GM18505 (cell line): Measurements from ENCODE around the gene NACAD.

ENCODE experiments used
- ATAC-seq: cut with Tn5 transposase; IDR thresholded peaks from one replicate; pipeline ENCODE4 v1.9.1; 2021; ENCODE audit not compliant: unreplicated experiment
- POLR2A ChIP-seq: IDR thresholded peaks from 4 replicates; pipeline ENCODE4 v1.6.1; 2011; ENCODE audit warnings: borderline replicate concordance; ENCODE audit not compliant: insufficient read depth, insufficient read length; ENCODE audit errors: extremely low read depth

The NACAD gene, protein sequence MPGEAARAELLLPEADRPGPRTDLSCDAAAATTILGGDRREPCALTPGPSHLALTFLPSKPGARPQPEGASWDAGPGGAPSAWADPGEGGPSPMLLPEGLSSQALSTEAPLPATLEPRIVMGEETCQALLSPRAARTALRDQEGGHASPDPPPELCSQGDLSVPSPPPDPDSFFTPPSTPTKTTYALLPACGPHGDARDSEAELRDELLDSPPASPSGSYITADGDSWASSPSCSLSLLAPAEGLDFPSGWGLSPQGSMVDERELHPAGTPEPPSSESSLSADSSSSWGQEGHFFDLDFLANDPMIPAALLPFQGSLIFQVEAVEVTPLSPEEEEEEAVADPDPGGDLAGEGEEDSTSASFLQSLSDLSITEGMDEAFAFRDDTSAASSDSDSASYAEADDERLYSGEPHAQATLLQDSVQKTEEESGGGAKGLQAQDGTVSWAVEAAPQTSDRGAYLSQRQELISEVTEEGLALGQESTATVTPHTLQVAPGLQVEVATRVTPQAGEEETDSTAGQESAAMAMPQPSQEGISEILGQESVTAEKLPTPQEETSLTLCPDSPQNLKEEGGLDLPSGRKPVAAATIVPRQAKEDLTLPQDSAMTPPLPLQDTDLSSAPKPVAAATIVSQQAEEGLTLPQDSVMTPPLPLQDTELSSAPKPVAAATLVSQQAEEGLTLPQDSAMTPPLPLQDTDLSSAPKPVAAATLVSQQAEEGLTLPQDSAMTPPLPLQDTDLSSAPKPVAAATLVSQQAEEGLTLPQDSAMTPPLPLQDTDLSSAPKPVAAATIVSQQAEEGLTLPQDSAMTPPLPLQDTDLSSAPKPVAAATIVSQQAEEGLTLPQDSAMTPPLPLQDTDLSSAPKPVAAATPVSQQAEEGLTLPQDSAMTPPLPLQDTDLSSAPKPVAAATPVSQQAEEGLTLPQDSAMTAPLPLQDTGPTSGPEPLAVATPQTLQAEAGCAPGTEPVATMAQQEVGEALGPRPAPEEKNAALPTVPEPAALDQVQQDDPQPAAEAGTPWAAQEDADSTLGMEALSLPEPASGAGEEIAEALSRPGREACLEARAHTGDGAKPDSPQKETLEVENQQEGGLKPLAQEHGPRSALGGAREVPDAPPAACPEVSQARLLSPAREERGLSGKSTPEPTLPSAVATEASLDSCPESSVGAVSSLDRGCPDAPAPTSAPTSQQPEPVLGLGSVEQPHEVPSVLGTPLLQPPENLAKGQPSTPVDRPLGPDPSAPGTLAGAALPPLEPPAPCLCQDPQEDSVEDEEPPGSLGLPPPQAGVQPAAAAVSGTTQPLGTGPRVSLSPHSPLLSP (N-terminal part only)

DNA sequence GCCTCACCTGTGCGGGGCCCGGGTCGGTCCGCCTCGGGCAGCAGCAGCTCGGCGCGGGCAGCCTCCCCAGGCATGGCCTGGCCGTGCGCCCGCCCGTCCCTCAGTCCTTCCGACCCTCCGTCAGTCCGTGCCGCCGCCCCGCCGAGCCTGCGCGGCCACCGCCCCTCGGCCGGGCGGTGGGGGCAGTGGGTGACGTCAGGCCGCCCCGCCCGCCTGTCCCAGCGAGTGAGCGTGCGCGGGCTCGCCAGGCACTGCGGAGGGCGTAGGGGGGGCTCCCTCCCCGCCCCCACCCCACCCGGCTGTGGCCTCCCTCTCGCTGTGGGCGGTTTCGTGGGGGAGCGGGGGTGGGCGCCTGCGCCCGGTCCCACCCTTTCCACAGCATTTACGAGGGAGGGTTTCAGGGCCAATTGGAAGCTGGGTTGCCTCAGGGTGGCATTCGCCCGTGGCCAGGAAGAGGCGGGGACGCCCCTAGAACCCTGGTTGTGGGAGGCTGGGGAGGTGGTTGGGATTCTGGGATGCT lies at the start of gene NACAD:
Gene NACAD (minus strand): TSS at position 149 of the 520 bp plus-strand sequence. CDS start 75 bp downstream, at position 74.
- TF ChIP-seq POLR2A, result no peak
- ATAC-seq, result no peak

DNA sequence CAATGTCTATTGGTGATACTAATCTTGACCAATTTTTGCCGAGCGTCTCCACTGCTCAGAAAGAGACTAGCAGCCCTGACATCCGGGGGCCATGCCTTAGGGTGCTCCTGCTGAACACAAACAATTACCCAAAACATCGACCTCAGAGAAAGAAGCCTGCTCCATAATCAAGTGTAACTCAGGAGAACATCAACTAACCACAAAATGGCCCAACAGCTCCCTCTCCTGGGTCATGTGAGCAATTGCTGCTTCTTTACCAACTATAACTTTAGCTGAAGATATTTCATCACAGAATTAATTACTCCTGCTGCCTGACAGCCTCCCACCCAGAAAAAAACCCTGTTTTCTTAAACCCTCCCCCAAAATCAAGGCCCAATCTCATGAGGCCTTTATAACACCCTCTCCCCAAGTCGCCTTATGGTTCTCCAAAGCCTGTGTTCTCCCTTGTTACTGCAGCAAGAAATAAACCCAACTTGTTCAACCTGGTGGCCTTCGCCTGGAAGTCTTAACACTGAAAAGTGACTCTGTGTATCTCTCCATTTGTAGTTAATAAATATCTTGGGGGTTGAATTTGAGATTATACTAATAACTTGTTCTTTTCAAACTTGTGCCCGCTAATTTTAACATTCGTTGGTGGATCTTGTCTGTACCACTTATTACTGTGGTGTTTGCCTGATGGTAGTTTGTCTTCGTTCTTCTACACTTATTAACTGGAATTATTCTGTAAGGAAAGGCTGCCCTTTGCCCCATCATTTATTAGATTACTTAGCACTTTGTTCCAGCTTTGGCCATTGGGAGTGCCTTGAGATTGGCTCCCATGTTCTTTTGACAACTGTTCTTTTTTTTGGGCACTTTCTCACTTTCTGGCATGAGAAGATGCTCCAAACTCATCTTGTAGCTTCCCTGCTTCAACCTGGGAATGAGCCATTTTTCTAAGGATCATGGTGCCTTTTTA lies 47.6 kb upstream of the NACAD start:
- ATAC-seq, result no peak
- TF ChIP-seq POLR2A, result no peak

- no peak for ATAC-seq
- TF ChIP-seq POLR2A, result no peak
Observed at GRCh38 chr7:45133877-45134276, 45.1 kb upstream of the NACAD start.

DNA sequence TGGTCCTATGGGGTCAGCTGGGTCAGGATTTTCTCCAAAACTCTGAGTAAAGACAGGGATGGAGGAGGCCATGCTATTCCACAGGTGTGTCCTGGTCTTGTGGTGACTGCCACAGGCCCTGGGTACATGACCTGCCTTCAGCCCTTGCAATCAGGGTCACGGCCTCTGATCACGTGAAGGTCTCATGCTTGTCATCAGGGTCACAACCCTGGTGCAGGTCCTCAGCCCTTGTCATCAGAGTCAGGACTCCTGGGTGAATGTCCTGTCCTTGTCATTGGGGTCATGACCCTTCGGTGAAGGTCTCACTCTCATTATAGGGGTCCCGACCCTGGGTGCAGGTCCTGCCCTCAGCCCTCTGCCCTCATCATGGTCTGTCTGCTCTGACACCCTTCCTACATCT lies 44.6 kb upstream of the NACAD start:
- TF ChIP-seq POLR2A, result no peak
- ATAC-seq, result no peak

GRCh38 chr7:45132708-45133320 lies 44.0 kb upstream of the NACAD start:
- TF ChIP-seq POLR2A, result no peak
- ATAC-seq, result no peak

DNA sequence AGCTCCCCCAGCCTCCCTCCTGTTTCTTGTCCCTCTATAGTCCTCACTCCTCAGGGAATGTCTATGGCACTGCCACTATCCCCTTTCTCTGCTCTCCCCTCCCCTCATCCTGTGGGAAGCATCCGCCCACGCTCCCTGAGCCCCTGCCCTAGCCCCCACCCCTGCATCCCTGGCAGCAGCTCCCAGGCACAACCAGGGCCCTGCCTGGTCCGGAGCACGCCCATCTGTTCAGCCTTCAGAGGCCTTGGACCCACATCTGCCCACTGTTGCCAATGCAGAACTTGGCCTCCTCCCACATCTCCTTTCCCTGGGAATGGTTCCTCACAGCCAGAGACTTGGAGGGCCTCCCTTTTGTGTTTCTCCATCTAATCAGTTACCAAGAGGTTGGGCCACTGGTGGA lies 43.1 kb upstream of the NACAD start:
- no peak for TF ChIP-seq POLR2A
- no peak for ATAC-seq

DNA sequence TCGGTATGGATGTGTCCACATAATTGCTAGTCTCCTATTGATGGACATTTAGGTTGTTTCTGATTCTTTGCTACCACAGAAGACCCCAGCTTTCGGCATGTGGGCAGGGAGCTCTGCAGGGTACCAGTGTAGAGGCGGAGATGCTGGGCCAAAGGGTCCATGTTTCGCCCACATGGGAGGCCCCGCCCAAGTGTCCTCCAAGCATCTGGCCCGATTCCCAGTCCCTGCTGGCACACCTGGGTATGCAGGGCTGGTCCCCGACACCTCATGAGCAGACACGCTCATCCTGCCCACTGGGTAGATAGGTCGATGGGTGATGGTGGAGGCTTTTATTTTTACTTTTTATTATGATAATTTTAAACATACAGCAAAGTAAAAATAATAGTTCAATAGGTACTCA lies 42.1 kb upstream of the NACAD start:
- TF ChIP-seq POLR2A, result no peak
- no peak for ATAC-seq

DNA sequence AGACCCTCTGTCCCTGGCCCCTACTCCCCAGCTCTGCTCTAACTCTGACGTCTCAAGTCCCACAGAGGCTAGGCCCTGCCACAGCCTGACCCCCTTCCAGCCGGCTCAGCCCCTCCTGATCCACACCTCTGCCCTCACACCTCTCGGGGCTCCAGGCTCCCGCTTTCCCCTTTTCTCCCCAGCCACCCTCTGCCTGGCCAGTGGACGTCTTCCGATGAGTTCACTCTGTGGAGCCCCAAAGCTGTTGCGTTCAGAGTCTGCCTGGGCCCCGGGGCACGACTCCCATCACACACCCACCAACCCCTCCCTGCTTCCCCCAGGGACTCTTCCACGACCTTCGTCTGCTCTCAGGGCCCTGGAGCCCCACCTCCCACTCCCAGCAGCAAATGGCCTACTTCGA lies 41.1 kb upstream of the NACAD start:
- ATAC-seq, result no peak
- TF ChIP-seq POLR2A, result no peak

GRCh38 chr7:45129181-45129800 lies 40.5 kb upstream of the NACAD start:
- ATAC-seq, result no peak
- TF ChIP-seq POLR2A, result no peak

DNA sequence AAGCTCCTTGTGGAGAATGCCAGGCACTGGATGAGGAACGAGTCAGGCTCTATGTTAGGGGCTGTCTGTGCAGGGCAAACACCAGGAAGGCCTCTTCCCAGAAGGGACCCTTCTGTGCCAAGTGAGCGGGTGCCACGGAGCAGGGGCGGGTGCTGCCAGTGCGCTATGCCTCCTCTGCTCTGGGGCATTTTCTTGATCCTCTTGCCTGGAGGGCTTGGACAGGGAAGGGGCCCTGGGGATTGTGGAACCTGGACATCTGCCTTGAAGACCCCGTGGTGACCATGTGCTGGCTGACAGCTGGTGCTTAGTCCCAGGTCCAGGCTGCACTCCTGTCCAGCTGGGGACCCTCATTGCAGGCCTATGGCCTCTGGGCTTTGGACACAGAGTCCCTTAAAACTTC lies 38.2 kb upstream of the NACAD start:
- no peak for TF ChIP-seq POLR2A
- ATAC-seq, result no peak

- TF ChIP-seq POLR2A, result no peak
- no peak for ATAC-seq
Observed at GRCh38 chr7:45126201-45126600, 37.4 kb upstream of the NACAD start.
